ENCODE data around the gene CHERP. TPM values are rescaled to one million over a fixed set of nuclear protein-coding genes. Genes with fewer than 3 reads are reported as not detected.

The CHERP gene
- total and polyA plus RNA-seq, 2 of the 8 experiments (the other 6 are each of a cell fraction or from before 2014, with no cell fraction given): 13.9 to 73.7 TPM

GRCh38 chr19:16525751-16526481 lies 16.3 kb downstream of the CHERP start (continued):
- TF ChIP-seq CTBP2 (IDR thresholded peaks at IDR 0.05; ENCODE audit: borderline replicate concordance, insufficient read depth, insufficient read length, low read length) (no peak), BRCA1 (IDR thresholded peaks at IDR 0.05; ENCODE audit: low read depth, low read length) (no peak), E2F6 (IDR thresholded peaks at IDR 0.05) (no peak), USF2 (IDR thresholded peaks at IDR 0.05; ENCODE audit: low read length) (no peak)

All from H1 (cell line).